Measurements from ENCODE around the gene MPP3. TPM values are rescaled to one million over a fixed set of nuclear protein-coding genes. Genes with fewer than 3 reads are reported as not detected.

MPP3 gene
- total and polyA plus RNA-seq, 9 of the 15 experiments (the other 6 are each of a cell fraction or from before 2014, with no cell fraction given), result 0.41 to 10.4 (median 4.5) TPM

GRCh38 chr17:43758497-43759174 is 74.3 kb downstream of the MPP3 start, which contains the start of gene SOST:
Gene SOST, minus strand, starts transcription at chr17:43758791. Its CDS starts 50 bp downstream, at chr17:43758741.
- WGBS (ENCODE audit: insufficient coverage, low coverage, missing lambda C conversion rate), result 2% methylated on average over 22 of the region's 24 CpGs
- FAIRE-seq (no peak), ATAC-seq (peak; percentile 39; the same call in 2 of the 3 replicates), DNase-seq (ENCODE audit: extremely low read depth in 1 of 4, low spot score in 3 of 4) (peak; percentile 34 to 39 (median 37))
- no peaks in the 10 kb centered on the region for H3K79me2 ChIP-seq (ENCODE audit: control insufficient read depth, insufficient read depth, low read length)
- CTCF ChIA-PET (ENCODE audit: low intra/inter-chr PET ratio), result interaction anchor here (1.4 to 11.2 kb wide), 2 partner anchors 65 to 365 kb away, joined by 3 to 310 read pairs; no protein-coding TSS in a partner anchor
- H3K27ac ChIP-seq (ENCODE audit: extremely low read depth, low read depth, low read length), result no peak within 1 kb of the TSS
- intact Hi-C loops (cut with micrococcal nuclease), result no loop called here
- no TSS peak for BruUV-seq (replicated peaks)
- H3K4me3 ChIP-seq, result no peak within 1 kb of the TSS
- no peak within 1 kb of the TSS for H3K4me2 ChIP-seq (ENCODE audit: insufficient read depth, low read length)
- no peak within 1 kb of the TSS for H2AFZ ChIP-seq (ENCODE audit: low read depth, low read length)
- peaks cover 0 to 12% of the 10 kb centered on the region in 2 experiments; a peak in 2 of 5 replicates for H3K4me1 ChIP-seq (replicated peaks in 1 of 2; ENCODE audit: control insufficient read depth in 2 of 2, insufficient read depth in 2 of 2, low read length in 2 of 2)
- H3K9ac ChIP-seq (ENCODE audit: insufficient read depth in 1 of 2, low read depth in 2 of 2, low read length in 2 of 2), result peak within 1 kb of the TSS in 1 of 2 experiments; percentile 74; a peak in 1 of 4 replicates
- H3K27me3 ChIP-seq (ENCODE audit: control insufficient read depth in 2 of 2, insufficient read depth in 2 of 2, low read length in 2 of 2), result peaks cover 24 to 66% of the 10 kb centered on the region in 2 experiments
- in situ Hi-C loops (cut with MboI), result no loop called here
- H3K36me3 ChIP-seq (ENCODE audit: control insufficient read depth, insufficient read depth, low read length), result no peaks in the 10 kb centered on the region
- no peaks in the 10 kb centered on the region for H3K9me1 ChIP-seq (ENCODE audit: control insufficient read depth, insufficient read depth, low read length)
- POLR2A ChIA-PET, result interaction anchor here (0.6 to 1.6 kb wide), 3 partner anchors 66 to 251 kb away, joined by 3 to 5 read pairs (median 4); no protein-coding TSS in a partner anchor
- H3K9me3 ChIP-seq (replicated peaks; ENCODE audit: control insufficient read depth, insufficient read depth, low read depth, low read length), result no peaks in the 10 kb centered on the region
- H4K20me1 ChIP-seq (replicated peaks; ENCODE audit: control insufficient read depth, insufficient read depth, low read length), result peaks cover 3% of the 10 kb centered on the region; the same call in 1 of the 2 replicates
- TF ChIP-seq TEAD4 (IDR thresholded peaks at IDR 0.05; ENCODE audit: low read length) (peak; percentile 37; the same call in 1 of the 2 replicates), TEAD4 (CRISPR knock-in tag; IDR thresholded peaks at IDR 0.05; ENCODE audit: borderline replicate concordance) (no peak), STAG1 (CRISPR knock-in tag; IDR thresholded peaks at IDR 0.05; ENCODE audit: borderline replicate concordance) (0 out of 2 replicates have a peak, but pooled peaks have one; percentile 16), MYNN (IDR thresholded peaks at IDR 0.05) (no peak), MYNN (CRISPR knock-in tag; IDR thresholded peaks at IDR 0.05) (no peak), MAX (CRISPR knock-in tag; IDR thresholded peaks at IDR 0.05) (0 out of 2 replicates have a peak, but pooled peaks have one; percentile 13), CBFA2T3 (IDR thresholded peaks at IDR 0.05) (peak; percentile 34; the same call in 1 of the 2 replicates), HDAC8 (tag; IDR thresholded peaks at IDR 0.05) (no peak), MNT (conservative IDR thresholded peaks at IDR 0.05) (peak in 1 of 2 experiments; percentile 42; a peak in 1 of 4 replicates), TCF3 (CRISPR knock-in tag; IDR thresholded peaks at IDR 0.05) (peak; percentile 42), NONO (IDR thresholded peaks at IDR 0.05; ENCODE audit: low read depth in 2 of 2, low read length in 1 of 2) (no peak), USF2 (CRISPR knock-in tag; IDR thresholded peaks at IDR 0.05) (0 out of 2 replicates have a peak, but pooled peaks have one; percentile 17), THRAP3 (IDR thresholded peaks at IDR 0.05; ENCODE audit: borderline replicate concordance) (no peak), L3MBTL2 (IDR thresholded peaks at IDR 0.05) (peak; percentile 45; the same call in 1 of the 2 replicates), ZFX (CRISPR knock-in tag; IDR thresholded peaks at IDR 0.05) (peak; percentile 69), ZNF584 (CRISPR knock-in tag; IDR thresholded peaks at IDR 0.05; ENCODE audit: low read depth) (no peak), ARID3B (CRISPR knock-in tag; IDR thresholded peaks at IDR 0.05; ENCODE audit: borderline replicate concordance) (no peak), HCFC1 (IDR thresholded peaks at IDR 0.05; ENCODE audit: low read depth, low read length) (no peak)

Measured in K562 (cell line).